ENCODE measurements around the gene ATXN1. TPM values are rescaled to one million over a fixed set of nuclear protein-coding genes. Genes with fewer than 3 reads are reported as not detected.

The ATXN1 gene
- total RNA-seq, 4 donors from 2014 or later: 26.4 to 46.4 (median 36.1) TPM

DNA sequence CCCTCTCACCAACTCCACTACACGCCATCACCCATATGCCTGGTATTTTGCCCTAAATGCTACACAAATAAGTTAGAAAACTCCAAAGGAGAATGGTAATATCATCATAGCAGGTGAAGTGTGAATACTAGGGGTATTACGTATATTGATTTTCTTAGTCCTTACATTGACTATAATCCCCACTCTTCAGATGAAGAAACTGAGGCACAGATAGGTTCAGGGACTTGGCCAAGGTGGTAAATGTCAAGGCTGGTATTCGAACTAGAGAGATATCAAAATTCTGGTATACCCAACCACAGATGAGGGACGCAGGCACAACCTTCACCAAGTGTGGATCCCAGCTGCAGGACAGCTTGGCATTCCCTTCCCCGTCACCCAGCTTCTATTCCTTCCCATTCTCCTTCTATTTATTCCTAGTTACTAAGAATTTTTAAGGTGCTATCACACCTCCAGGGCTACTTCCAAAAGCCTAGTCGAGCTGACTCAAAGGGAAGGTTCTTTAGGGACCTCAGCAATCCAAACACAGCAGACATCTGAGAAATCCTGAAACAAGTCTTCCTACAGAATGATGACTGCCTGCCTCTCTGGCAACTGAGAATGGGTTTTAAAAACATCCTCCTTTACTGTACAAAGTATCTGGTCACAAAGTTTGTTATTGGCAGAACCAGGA is 32.6 kb downstream of the ATXN1 start:
- no peak for DNase-seq (ENCODE audit: low spot score)
- TF ChIP-seq CTCF (IDR thresholded peaks at IDR 0.05): no peak
- no peak for ATAC-seq (ENCODE audit: low FRiP score)

DNA sequence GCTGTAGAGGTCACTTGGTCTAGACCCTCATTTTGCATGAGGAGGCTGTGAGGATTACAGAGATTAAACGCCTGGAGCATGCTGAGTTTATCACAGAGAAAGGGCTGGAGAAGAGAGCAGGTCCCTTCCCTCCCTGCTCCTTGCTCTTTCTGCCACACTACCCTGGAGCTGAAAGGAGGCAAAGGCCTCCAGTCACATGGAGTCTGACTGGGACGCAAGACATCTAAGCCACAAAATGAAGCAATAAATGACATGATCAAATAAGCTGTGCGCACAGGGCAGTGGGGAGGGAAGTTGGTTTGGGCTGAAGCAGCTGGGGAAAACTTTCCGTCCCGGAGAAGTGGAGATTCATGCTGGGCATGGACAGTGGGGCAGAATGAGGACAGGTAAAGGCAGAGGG is 33.3 kb downstream of the ATXN1 start:
- TF ChIP-seq CTCF (IDR thresholded peaks at IDR 0.05): no peak
- DNase-seq (ENCODE audit: low spot score): no peak
- no peak for ATAC-seq (ENCODE audit: low FRiP score)

DNA sequence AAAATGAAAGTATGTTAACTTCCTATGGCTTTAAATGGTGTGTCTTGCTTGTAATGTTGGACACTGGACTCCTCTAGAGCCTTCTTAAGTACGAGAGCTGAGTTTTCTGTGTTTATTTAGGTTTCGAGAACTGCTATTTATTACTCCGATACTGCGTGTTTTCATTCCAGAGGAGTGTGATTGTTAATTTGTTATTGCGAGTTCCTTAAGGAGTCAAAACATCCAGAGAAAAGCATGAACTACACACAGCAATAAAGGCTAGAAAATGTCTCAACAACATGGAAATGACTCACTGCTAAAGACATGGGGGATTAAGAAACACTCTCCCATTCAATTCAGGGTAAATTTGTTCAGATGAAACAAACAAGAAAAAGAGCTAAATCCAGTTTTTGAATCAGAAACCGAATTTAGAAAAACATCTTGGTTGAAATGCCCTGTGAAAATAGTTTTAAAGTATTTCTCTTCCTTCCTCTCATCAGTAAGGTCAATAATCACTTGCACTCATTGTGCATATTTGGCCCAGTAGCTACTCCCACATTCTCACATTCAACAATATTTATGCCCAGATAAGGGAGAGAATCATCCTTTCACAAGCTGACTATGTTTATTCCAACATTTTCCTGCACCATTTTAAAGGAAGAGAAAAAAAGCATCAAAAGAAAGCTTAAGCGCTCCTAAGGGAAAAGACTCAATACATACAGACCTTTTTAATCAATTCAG is 36.0 kb downstream of the ATXN1 start:
- no peak for TF ChIP-seq CTCF (IDR thresholded peaks at IDR 0.05)
- ATAC-seq (ENCODE audit: low FRiP score) (peak; percentile 69), DNase-seq (ENCODE audit: low spot score) (no peak)

GRCh38 chr6:16723826-16724225 is 37.4 kb downstream of the ATXN1 start:
- TF ChIP-seq CTCF (IDR thresholded peaks at IDR 0.05): no peak
- ATAC-seq (ENCODE audit: low FRiP score) (peak; percentile 85), DNase-seq (ENCODE audit: low spot score) (no peak)

DNA sequence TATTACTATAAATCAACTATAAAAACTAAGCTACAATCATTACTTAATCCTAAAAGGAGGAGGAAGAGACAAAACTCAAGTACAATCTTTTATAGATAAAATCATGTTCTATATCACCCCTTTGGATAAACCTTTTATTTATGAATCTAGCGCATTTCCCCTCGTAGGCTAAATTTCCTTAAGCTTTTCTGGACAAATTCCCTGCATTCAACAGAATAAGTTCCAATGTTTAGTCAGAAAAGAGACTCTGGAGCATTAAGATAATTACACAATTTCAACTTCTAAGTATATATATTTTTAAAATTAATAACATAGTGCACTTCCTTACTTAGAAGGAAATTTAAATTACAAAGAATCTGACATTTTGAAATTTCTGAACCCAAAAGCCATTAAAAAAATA is 37.9 kb downstream of the ATXN1 start:
- DNase-seq (ENCODE audit: low spot score): no peak
- TF ChIP-seq CTCF (IDR thresholded peaks at IDR 0.05): no peak
- no peak for ATAC-seq (ENCODE audit: low FRiP score)

DNA sequence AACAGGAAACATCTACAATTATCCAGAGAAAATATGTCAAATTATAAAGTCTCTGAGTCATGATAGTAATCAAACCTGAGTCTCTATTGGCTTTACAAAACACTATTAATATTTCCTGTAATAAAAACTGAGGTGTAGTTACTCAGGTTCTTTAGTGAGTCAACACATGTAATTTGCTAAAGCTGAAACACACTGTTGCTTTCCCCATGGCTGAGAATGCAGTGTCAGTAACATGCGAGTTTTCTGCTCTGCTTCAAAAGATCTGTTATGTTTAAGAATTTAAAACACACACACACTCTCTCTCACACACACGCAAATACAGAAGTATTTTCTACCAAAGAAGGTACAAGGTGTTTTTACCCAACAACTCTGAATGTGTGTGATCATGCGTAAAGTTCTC is 38.6 kb downstream of the ATXN1 start:
- no peak for DNase-seq (ENCODE audit: low spot score)
- TF ChIP-seq CTCF (IDR thresholded peaks at IDR 0.05): no peak
- ATAC-seq (ENCODE audit: low FRiP score): no peak

- DNase-seq (ENCODE audit: low spot score) (no peak), ATAC-seq (ENCODE audit: low FRiP score) (no peak)
- no peak for TF ChIP-seq CTCF (IDR thresholded peaks at IDR 0.05)
Observed at GRCh38 chr6:16721977-16722376, 39.3 kb downstream of the ATXN1 start.
